Left lobe of liver (tissue), 2 donors: ENCODE results near the gene ARAP3. TPM values are rescaled to one million over a fixed set of nuclear protein-coding genes. Genes with fewer than 3 reads are reported as not detected.

ENCODE experiments used
- ATAC-seq: fragments of 200-7000 bp; cut with Tn5 transposase; one replicate; pipeline ENCODE4 v1.9.1; 2020; ENCODE audit warnings: mild to moderate bottlenecking, moderate library complexity
- DNase-seq: peaks from one replicate; pipeline ENCODE4 v3.0.0-alpha.2; 2020; ENCODE audit warnings: low spot score
- total RNA-seq: library from RNA; stranded (reverse); gene quantifications from one replicate; pipeline ENCODE4 v1.2.1, GENCODE V29; 2021
- donor health status: DM: no; HTN: no; CAD: no; lungs with moderate emphysema.
- donor health status: DM: no; HTN: yes; CAD: no.

Gene ARAP3
- total RNA-seq, 1 donor from 2014 or later = 3.3 TPM

GRCh38 chr5:141672841-141673813, 8.9 kb downstream of the ARAP3 start:
- no peak for ATAC-seq

GRCh38 chr5:141672071-141672840, 9.8 kb downstream of the ARAP3 start:
- ATAC-seq (no peak), DNase-seq (no peak)

More at GRCh38 chr5:141672841-141673813, 8.9 kb downstream of the ARAP3 start:
- no peak for DNase-seq

GRCh38 chr5:141669520-141669919, 12.5 kb downstream of the ARAP3 start:
- ATAC-seq = no peak
- DNase-seq = no peak

GRCh38 chr5:141668601-141669265, 13.3 kb downstream of the ARAP3 start:
- ATAC-seq (peak; percentile 89), DNase-seq (peak; percentile 87)

GRCh38 chr5:141665995-141666940, 15.8 kb downstream of the ARAP3 start:
- DNase-seq (no peak), ATAC-seq (no peak)

- DNase-seq (peak; percentile 82), ATAC-seq (peak; percentile 86)
Measured at GRCh38 chr5:141664733-141665461, 17.1 kb downstream of the ARAP3 start.

- ATAC-seq (no peak), DNase-seq (no peak)
Measured at GRCh38 chr5:141663506-141663905, 18.5 kb downstream of the ARAP3 start.

- DNase-seq = no peak
- ATAC-seq = no peak
Measured at GRCh38 chr5:141662028-141662427, 20.0 kb downstream of the ARAP3 start.

GRCh38 chr5:141657937-141658545, 24.0 kb downstream of the ARAP3 start:
- DNase-seq (no peak), ATAC-seq (no peak)

- no peak for DNase-seq
- no peak for ATAC-seq
Measured at GRCh38 chr5:141657404-141657803, 24.6 kb downstream of the ARAP3 start.

GRCh38 chr5:141656396-141656795, 25.6 kb downstream of the ARAP3 start:
- ATAC-seq (no peak), DNase-seq (no peak)

GRCh38 chr5:141655020-141655419, 27.0 kb downstream of the ARAP3 start:
- DNase-seq = no peak
- ATAC-seq = no peak

- DNase-seq = no peak
- no peak for ATAC-seq
Measured at GRCh38 chr5:141654298-141654697, 27.7 kb downstream of the ARAP3 start.

GRCh38 chr5:141651728-141652105, 30.3 kb downstream of the ARAP3 start:
- DNase-seq (no peak), ATAC-seq (no peak)

GRCh38 chr5:141650851-141651727, 30.9 kb downstream of the ARAP3 start, which contains the start of gene FCHSD1:
TSS of gene FCHSD1 (minus strand) at chr5:141651418. CDS start at chr5:141651368, 50 bp downstream.
- peak; percentile 86 for DNase-seq
- ATAC-seq = peak; percentile 96

- DNase-seq (no peak), ATAC-seq (no peak)
Measured at GRCh38 chr5:141649972-141650371, 32.1 kb downstream of the ARAP3 start.

GRCh38 chr5:141649056-141649688, 32.9 kb downstream of the ARAP3 start:
- no peak for DNase-seq

More at GRCh38 chr5:141649056-141649688, 32.9 kb downstream of the ARAP3 start:
- no peak for ATAC-seq
